ENCODE measurements around the gene MAN1A2. TPM values are rescaled to one million over a fixed set of nuclear protein-coding genes. Genes with fewer than 3 reads are reported as not detected.

The MAN1A2 gene
- total RNA-seq, 1 donor from 2014 or later = 39.4 TPM

DNA sequence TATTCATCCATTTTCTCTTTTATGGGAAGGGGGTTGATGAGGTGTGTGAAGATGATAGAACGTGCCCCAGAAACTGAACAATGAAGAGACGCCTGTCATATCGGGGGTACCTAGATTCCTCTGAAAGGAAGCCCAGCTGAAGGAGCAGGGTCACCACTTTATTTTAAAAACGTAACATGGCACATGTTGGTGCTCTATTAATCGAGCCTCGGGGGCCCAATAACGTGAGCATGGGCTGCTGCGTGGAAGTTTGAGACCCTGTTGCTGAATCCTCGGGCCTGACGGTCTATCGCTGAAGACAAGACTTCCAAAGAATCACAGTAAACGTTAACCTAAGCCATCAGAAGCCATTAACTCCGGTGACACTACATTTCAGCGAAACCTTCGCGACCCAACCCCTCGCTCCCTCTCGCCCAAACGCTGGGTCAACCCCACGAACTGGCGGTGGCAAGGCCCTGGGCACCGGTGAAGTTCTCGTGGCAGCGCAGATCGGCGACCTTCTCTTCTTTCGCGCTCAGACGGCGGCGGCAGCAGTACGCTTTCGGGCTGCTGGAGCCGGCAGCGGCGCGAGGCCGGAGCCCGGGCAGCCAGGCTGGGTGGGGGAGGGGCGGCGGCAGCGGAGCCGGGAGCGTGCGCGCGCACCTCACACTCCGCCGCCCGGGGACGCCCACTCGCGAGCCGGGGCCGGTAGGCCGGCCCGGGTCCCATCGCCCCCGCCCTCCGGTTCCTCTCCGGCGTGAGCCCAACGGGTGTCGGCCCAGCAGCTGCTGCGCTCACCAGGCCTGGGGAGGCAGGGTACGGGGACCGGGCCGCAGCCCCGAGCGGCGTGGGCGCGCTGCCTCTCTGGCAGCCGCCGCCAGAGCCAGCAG lies 838 bp upstream of the MAN1A2 start:
- Mint-ChIP-seq H3K27ac (ENCODE audit: unreplicated experiment) (peak overlapping the region; percentile 100), H3K4me3 (peak overlapping the region; percentile 99), H3K27me3 (ENCODE audit: low read depth) (peaks cover 2% of the 10 kb centered on the region), H3K4me1 (peaks cover 50% of the 10 kb centered on the region), H3K9me3 (no peaks in the 10 kb centered on the region), H3K36me3 (ENCODE audit: low read depth) (no peaks in the 10 kb centered on the region)
- DNase-seq (ENCODE audit: low read depth, low spot score) = peak; percentile 77
- TF ChIP-seq, protein P1, sequence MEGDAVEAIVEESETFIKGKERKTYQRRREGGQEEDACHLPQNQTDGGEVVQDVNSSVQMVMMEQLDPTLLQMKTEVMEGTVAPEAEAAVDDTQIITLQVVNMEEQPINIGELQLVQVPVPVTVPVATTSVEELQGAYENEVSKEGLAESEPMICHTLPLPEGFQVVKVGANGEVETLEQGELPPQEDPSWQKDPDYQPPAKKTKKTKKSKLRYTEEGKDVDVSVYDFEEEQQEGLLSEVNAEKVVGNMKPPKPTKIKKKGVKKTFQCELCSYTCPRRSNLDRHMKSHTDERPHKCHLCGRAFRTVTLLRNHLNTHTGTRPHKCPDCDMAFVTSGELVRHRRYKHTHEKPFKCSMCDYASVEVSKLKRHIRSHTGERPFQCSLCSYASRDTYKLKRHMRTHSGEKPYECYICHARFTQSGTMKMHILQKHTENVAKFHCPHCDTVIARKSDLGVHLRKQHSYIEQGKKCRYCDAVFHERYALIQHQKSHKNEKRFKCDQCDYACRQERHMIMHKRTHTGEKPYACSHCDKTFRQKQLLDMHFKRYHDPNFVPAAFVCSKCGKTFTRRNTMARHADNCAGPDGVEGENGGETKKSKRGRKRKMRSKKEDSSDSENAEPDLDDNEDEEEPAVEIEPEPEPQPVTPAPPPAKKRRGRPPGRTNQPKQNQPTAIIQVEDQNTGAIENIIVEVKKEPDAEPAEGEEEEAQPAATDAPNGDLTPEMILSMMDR (conservative IDR thresholded peaks at IDR 0.05) = no peak

DNA sequence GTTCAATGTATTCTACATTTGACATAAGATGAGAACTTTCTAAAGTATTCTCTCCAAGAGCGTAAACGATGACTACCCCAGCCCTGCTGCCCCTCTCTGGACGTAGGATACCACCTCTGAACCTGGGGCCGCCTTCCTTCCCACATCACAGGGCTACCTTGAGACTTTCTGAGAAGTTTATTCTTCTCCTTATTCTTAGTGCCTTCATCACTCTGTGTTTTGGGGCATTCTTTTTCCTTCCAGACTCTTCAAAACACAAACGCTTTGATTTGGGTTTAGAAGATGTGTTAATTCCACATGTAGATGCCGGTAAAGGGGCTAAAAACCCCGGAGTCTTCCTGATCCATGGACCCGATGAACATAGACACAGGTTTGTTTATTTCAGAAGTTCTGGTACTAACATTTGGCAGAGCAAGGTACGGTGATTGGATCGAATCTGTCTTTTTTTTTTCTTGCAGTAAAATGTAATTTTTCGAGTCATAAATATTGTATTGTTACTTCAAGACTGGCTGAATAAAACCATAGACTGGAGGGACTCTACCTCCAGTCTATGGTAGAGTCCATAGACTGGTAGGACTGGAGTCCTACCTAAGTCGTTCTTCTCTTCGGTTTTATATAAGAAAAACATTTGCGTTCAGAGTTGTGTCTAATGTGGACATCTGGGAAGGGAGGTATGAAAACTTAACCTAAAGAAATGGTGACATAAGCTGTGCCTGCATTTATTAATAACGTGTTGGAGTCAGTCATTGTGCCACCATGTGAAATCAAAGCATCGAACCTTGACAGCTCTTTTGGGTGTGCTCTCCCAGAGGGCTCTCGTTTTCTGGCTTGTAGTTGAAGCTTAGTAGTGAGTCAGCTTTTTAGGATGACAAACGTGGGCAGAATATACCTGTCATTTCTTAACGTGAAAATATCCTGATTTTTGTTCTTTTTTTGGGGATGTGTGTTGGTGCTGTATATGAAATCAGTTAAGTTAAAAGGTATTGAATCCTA lies 1.2 kb downstream of the MAN1A2 start:
- H3K4me1 Mint-ChIP-seq = peaks cover 59% of the 10 kb centered on the region
- no peaks in the 10 kb centered on the region for H3K36me3 Mint-ChIP-seq (ENCODE audit: low read depth)
- H3K9me3 Mint-ChIP-seq = no peaks in the 10 kb centered on the region
- peak overlapping the region; percentile 44 for H3K27ac Mint-ChIP-seq (ENCODE audit: unreplicated experiment)
- peak overlapping the region; percentile 90 for H3K4me3 Mint-ChIP-seq
- TF ChIP-seq, protein P1 (conservative IDR thresholded peaks at IDR 0.05) = no peak
- DNase-seq (ENCODE audit: low read depth, low spot score) = no peak
- peaks cover 2% of the 10 kb centered on the region for H3K27me3 Mint-ChIP-seq (ENCODE audit: low read depth)

DNA sequence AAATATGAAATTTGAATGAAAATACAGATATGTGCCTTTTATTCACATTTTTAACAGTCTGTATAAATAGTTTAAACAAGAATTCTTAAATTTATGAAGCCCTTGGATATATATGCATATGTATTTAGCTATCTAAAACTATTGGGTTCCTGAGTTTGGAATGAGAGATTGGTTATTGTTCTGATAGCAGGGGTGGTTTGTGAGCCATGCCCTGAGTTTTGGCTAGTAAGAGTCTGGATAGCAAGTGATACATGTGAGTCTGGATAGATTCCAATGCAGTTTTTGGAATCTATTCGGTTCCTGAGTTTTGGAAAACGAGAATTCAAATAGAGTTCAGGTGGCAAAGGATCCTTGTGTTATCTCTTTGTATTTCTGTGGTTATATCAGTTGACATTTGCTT lies 2.8 kb downstream of the MAN1A2 start:
- H3K4me1 Mint-ChIP-seq = peaks cover 64% of the 10 kb centered on the region
- H3K27me3 Mint-ChIP-seq (ENCODE audit: low read depth) = peaks cover 2% of the 10 kb centered on the region

DNA sequence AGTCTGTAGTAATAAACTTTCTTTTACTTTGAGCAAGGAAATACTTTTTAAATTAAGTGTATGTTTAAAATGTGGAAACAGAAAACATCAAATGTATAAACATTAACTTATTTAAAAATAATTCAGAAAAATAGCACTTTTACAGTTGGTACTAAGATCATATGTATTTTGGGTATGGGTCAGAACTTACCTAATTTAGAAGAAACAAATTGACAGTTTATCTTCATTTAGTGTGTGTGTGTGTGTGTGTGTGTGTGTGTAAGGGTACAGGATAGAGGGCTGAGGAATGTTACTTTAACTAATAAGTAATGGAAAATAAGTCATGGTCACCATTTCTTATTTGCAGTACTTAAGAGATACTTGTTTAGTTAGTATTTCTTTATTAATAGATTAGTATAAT lies 3.3 kb downstream of the MAN1A2 start:
- DNase-seq (ENCODE audit: low read depth, low spot score) = no peak
- TF ChIP-seq, protein P1 (conservative IDR thresholded peaks at IDR 0.05) = no peak
- Mint-ChIP-seq H3K27me3 (ENCODE audit: low read depth) (peaks cover 2% of the 10 kb centered on the region), H3K9me3 (no peaks in the 10 kb centered on the region), H3K4me3 (peak overlapping the region; percentile 90), H3K36me3 (ENCODE audit: low read depth) (no peaks in the 10 kb centered on the region), H3K27ac (ENCODE audit: unreplicated experiment) (no peak overlapping the region), H3K4me1 (peaks cover 59% of the 10 kb centered on the region)

More for the DNA sequence above, 2.8 kb downstream of the MAN1A2 start:
- H3K27ac Mint-ChIP-seq (ENCODE audit: unreplicated experiment) = no peak overlapping the region
- H3K9me3 Mint-ChIP-seq = no peaks in the 10 kb centered on the region
- TF ChIP-seq, protein P1 (conservative IDR thresholded peaks at IDR 0.05) = no peak
- no peaks in the 10 kb centered on the region for H3K36me3 Mint-ChIP-seq (ENCODE audit: low read depth)
- peak overlapping the region; percentile 90 for H3K4me3 Mint-ChIP-seq
- DNase-seq (ENCODE audit: low read depth, low spot score) = no peak

DNA sequence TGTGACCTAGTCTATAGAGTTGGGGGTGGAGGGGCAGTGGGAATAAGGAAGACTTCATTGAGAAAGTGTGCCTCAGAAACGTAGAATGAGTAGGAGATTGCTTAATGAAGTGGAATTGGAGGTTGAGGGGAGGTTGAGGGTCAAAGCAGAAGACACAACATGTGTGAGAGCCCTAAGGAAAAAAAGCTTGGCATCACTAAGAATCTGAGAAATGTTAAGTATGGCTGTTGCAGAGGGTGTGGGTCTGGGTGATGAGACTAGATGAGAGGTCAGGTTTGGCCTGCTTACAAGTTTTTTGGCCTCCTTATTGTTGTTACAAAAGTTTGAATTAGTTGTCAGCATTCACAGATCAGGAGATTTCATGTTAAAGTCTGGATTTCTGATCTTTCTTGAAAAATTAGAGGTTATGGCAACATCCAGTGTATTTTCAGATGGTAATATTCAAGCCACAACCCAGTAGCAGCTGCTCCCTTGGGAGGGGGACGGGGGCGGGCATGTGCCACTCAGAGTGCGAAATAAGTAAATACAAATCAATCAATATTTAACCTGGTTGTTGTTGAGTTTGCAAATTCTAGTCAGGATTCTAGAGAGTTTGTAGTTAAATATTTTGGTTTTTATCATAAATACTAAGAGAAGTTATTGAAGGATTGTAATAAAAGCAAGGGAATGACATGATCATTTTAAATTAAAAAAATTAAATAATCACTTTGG lies 4.3 kb downstream of the MAN1A2 start:
- Mint-ChIP-seq H3K27ac (ENCODE audit: unreplicated experiment) (no peak overlapping the region), H3K4me1 (peaks cover 49% of the 10 kb centered on the region), H3K4me3 (peak overlapping the region; percentile 77), H3K27me3 (ENCODE audit: low read depth) (no peaks in the 10 kb centered on the region), H3K9me3 (no peaks in the 10 kb centered on the region), H3K36me3 (ENCODE audit: low read depth) (peaks cover 3% of the 10 kb centered on the region)
- TF ChIP-seq, protein P1 (conservative IDR thresholded peaks at IDR 0.05) = no peak
- no peak for DNase-seq (ENCODE audit: low read depth, low spot score)

All from neural crest cell (in vitro differentiated cells).